ENCODE data around the gene HP1BP3.

The HP1BP3 gene

GRCh38 chr1:20767271-20767670, 19.8 kb downstream of the HP1BP3 start:
- H3K4me3 ChIP-seq (ENCODE audit: low read depth in 1 of 2, low read length in 1 of 2), result no peak overlapping the region

DNA sequence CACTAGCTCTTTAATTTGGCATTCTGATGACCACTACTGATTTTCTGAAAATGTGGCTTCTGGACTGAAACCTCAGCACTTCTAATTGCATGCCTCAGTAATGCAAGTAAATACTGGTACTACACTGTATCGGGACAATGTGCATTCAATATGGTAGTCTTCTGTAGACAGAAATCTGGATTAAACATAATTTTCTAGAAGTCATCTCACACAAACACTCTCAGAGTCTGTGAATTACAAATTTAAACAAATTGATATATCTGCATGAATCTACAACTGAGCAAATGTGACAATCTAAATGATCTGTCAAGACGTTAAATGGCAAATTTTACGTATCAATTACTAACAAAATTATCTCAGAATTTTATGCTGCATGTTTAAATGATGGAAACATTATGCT, 23.7 kb downstream of the HP1BP3 start:
- no peaks in the 10 kb centered on the region for H3K9me3 ChIP-seq
- no peaks in the 10 kb centered on the region for H3K4me1 ChIP-seq (ENCODE audit: control insufficient read depth in 1 of 2, insufficient read depth in 1 of 2, low read depth in 1 of 2, low read length in 1 of 2)
- TF ChIP-seq CTCF (IDR thresholded peaks at IDR 0.05), result no peak
- no peak overlapping the region for H3K27ac ChIP-seq
- peaks cover 99% of the 10 kb centered on the region for H3K36me3 ChIP-seq
- H3K27me3 ChIP-seq, result no peaks in the 10 kb centered on the region
- H3K4me3 ChIP-seq (ENCODE audit: low read depth in 1 of 2, low read length in 1 of 2), result no peak overlapping the region

More at GRCh38 chr1:20767271-20767670, 19.8 kb downstream of the HP1BP3 start:
- H3K36me3 ChIP-seq, result peaks cover 100% of the 10 kb centered on the region
- TF ChIP-seq CTCF (IDR thresholded peaks at IDR 0.05), result no peak
- H3K27ac ChIP-seq, result no peak overlapping the region
- no peaks in the 10 kb centered on the region for H3K9me3 ChIP-seq
- H3K27me3 ChIP-seq, result no peaks in the 10 kb centered on the region
- no peaks in the 10 kb centered on the region for H3K4me1 ChIP-seq (ENCODE audit: control insufficient read depth in 1 of 2, insufficient read depth in 1 of 2, low read depth in 1 of 2, low read length in 1 of 2)

DNA sequence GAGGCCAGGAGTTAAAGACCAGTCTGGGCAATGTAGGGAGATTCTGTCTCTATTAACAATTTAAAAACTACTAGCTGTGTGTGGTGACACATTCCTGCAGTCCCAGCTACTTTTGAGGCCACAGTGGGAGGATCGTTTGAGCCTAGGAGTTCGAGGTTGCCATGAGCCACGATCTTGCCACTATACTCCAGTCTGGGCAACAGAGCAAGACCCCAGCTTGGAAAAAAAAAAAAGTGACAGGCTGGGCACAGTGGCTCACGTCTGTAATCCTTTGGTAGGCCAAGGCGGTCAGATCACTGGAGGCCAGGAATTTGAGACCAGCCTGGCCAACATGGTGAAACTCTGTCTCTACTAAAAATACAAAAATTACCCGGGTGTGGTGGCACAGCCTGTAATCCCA, 26.8 kb downstream of the HP1BP3 start:
- H3K4me3 ChIP-seq (ENCODE audit: low read depth in 1 of 2, low read length in 1 of 2), result no peak overlapping the region
- peaks cover 99% of the 10 kb centered on the region for H3K36me3 ChIP-seq
- TF ChIP-seq CTCF (IDR thresholded peaks at IDR 0.05), result no peak

GRCh38 chr1:20753589-20753988, 33.5 kb downstream of the HP1BP3 start:
- H3K4me1 ChIP-seq (ENCODE audit: control insufficient read depth in 1 of 2, insufficient read depth in 1 of 2, low read depth in 1 of 2, low read length in 1 of 2), result peaks cover 0 to 4% of the 10 kb centered on the region in 2 experiments
- no peak for TF ChIP-seq CTCF (IDR thresholded peaks at IDR 0.05)
- H3K9me3 ChIP-seq, result no peaks in the 10 kb centered on the region
- H3K36me3 ChIP-seq, result peaks cover 79% of the 10 kb centered on the region
- H3K27me3 ChIP-seq, result no peaks in the 10 kb centered on the region
- H3K27ac ChIP-seq, result no peak overlapping the region
- no peak overlapping the region for H3K4me3 ChIP-seq (ENCODE audit: low read depth in 1 of 2, low read length in 1 of 2)

More for the DNA sequence above, 26.8 kb downstream of the HP1BP3 start:
- Histone ChIP-seq H3K9me3 (no peaks in the 10 kb centered on the region), H3K27ac (no peak overlapping the region), H3K27me3 (no peaks in the 10 kb centered on the region), H3K4me1 (ENCODE audit: control insufficient read depth in 1 of 2, insufficient read depth in 1 of 2, low read depth in 1 of 2, low read length in 1 of 2) (no peaks in the 10 kb centered on the region)

DNA sequence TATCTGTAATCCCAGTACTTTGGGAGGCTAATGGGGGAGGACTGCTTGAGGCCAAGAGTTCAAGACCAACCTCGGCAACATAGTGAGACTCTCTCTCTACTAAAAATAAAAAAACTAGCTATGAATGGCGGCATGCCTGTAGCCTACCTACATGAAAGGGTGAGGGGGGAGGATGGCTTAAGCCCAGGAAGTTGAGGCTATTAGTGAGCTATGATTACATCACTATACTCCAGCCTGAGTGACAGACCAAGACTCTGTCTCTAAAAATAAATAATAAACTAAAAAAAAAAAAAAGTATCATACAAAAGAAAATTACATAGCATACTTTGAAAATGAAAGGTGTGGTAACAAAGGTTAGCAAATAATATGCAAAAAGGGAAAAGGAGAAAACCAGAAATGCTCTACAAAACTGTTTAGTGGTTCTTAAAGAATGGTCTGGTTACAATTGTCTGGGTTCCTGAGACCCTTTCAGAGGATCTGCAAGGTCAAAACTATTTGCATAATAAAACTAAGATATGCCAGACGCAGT, 35.6 kb downstream of the HP1BP3 start:
- Histone ChIP-seq H3K9me3 (no peaks in the 10 kb centered on the region), H3K27me3 (no peaks in the 10 kb centered on the region), H3K4me3 (ENCODE audit: low read depth in 1 of 2, low read length in 1 of 2) (no peak overlapping the region), H3K27ac (no peak overlapping the region), H3K4me1 (ENCODE audit: control insufficient read depth in 1 of 2, insufficient read depth in 1 of 2, low read depth in 1 of 2, low read length in 1 of 2) (peaks cover 0 to 4% of the 10 kb centered on the region in 2 experiments), H3K36me3 (peaks cover 79% of the 10 kb centered on the region)
- no peak for TF ChIP-seq CTCF (IDR thresholded peaks at IDR 0.05)

All from neutrophil (primary cell).